Measurements from ENCODE around the gene PIP5K1C. TPM values are rescaled to one million over a fixed set of nuclear protein-coding genes. Genes with fewer than 3 reads are reported as not detected.

Gene PIP5K1C
- total RNA-seq, 1 experiment from 2014 or later: 24.5 TPM

DNA sequence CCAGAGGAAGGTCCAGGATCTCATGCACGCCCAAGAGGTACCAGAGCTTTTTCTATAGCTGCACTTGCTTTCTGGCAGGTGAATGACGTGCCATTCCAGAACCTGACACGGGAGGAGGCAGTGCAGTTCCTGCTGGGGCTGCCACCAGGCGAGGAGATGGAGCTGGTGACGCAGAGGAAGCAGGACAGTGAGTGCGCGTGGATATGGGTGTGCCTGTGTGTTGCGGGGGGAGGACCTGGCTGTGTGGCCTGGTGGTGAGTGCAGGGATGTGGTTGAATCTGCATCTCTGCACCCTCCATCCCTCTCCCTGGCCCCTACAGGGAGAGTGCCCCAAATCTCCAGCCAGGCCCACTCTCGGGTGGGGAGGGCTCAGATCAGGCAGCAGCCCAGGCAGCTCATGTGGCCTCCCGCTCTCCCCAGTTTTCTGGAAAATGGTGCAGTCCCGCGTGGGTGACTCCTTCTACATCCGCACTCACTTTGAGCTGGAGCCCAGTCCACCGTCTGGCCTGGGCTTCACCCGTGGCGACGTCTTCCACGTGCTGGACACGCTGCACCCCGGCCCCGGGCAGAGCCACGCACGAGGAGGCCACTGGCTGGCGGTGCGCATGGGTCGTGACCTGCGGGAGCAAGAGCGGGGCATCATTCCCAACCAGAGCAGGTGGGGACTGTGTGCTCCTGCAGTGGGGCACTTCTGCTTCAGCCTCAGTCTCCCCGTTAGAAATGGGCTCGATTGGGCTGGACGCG is 38.4 kb upstream of the PIP5K1C start:
- Mint-ChIP-seq H3K9me3 (ENCODE audit: unreplicated experiment) (no peaks in the 10 kb centered on the region), H3K4me1 (ENCODE audit: low read depth, unreplicated experiment) (no peaks in the 10 kb centered on the region), H3K27ac (ENCODE audit: unreplicated experiment) (no peak overlapping the region), H3K36me3 (ENCODE audit: insufficient read depth, unreplicated experiment) (peaks cover 20% of the 10 kb centered on the region), H3K27me3 (ENCODE audit: insufficient read depth, unreplicated experiment) (no peaks in the 10 kb centered on the region), H3K4me3 (ENCODE audit: unreplicated experiment) (no peak overlapping the region)
- no peak for DNase-seq
- Histone ChIP-seq H3K4me3 (ENCODE audit: low read depth, low read length) (no peak overlapping the region), H3K36me3 (ENCODE audit: control insufficient read depth, insufficient read depth, low read length) (peaks cover 4% of the 10 kb centered on the region), H3K27me3 (replicated peaks; ENCODE audit: control insufficient read depth, insufficient read depth, low read length) (no peaks in the 10 kb centered on the region), H3K9me3 (no peaks in the 10 kb centered on the region), H3K4me1 (no peaks in the 10 kb centered on the region)
- intact Hi-C loops (cut with micrococcal nuclease; ENCODE audit: unreplicated experiment): no loop called here
- no peak for TF ChIP-seq CTCF (IDR thresholded peaks at IDR 0.05; ENCODE audit: insufficient read depth in 1 of 2, low read depth in 1 of 2, low read length in 1 of 2, severe bottlenecking in 1 of 2, unreplicated experiment in 1 of 2)
- no TSS peak for BruUV-seq (replicated peaks)
- ChIA-PET POLR2A (no interaction called here), CTCF (no interaction called here)

GRCh38 chr19:3737487-3738205 is 37.4 kb upstream of the PIP5K1C start:
- no peak for TF ChIP-seq CTCF (IDR thresholded peaks at IDR 0.05; ENCODE audit: insufficient read depth in 1 of 2, low read depth in 1 of 2, low read length in 1 of 2, severe bottlenecking in 1 of 2, unreplicated experiment in 1 of 2)
- Histone ChIP-seq H3K36me3 (ENCODE audit: control insufficient read depth, insufficient read depth, low read length) (peaks cover 5% of the 10 kb centered on the region), H3K4me3 (ENCODE audit: low read depth, low read length) (no peak overlapping the region), H3K27me3 (replicated peaks; ENCODE audit: control insufficient read depth, insufficient read depth, low read length) (no peaks in the 10 kb centered on the region), H3K9me3 (no peaks in the 10 kb centered on the region), H3K4me1 (no peaks in the 10 kb centered on the region)
- no peak overlapping the region for H3K4me3 Mint-ChIP-seq (ENCODE audit: unreplicated experiment)
- intact Hi-C loops (cut with micrococcal nuclease; ENCODE audit: unreplicated experiment): no loop called here
- no peak for DNase-seq
- H3K27ac Mint-ChIP-seq (ENCODE audit: unreplicated experiment): no peak overlapping the region
- no peaks in the 10 kb centered on the region for H3K4me1 Mint-ChIP-seq (ENCODE audit: low read depth, unreplicated experiment)
- H3K9me3 Mint-ChIP-seq (ENCODE audit: unreplicated experiment): no peaks in the 10 kb centered on the region
- H3K27me3 Mint-ChIP-seq (ENCODE audit: insufficient read depth, unreplicated experiment): no peaks in the 10 kb centered on the region
- peaks cover 20% of the 10 kb centered on the region for H3K36me3 Mint-ChIP-seq (ENCODE audit: insufficient read depth, unreplicated experiment)
- BruUV-seq (replicated peaks): no TSS peak
- CTCF ChIA-PET: no interaction called here
- POLR2A ChIA-PET: no interaction called here

- Mint-ChIP-seq H3K4me1 (ENCODE audit: low read depth, unreplicated experiment) (no peaks in the 10 kb centered on the region), H3K27ac (ENCODE audit: unreplicated experiment) (no peak overlapping the region), H3K27me3 (ENCODE audit: insufficient read depth, unreplicated experiment) (no peaks in the 10 kb centered on the region), H3K4me3 (ENCODE audit: unreplicated experiment) (no peak overlapping the region), H3K36me3 (ENCODE audit: insufficient read depth, unreplicated experiment) (peaks cover 32% of the 10 kb centered on the region), H3K9me3 (ENCODE audit: unreplicated experiment) (no peaks in the 10 kb centered on the region)
- Histone ChIP-seq H3K4me3 (ENCODE audit: low read depth, low read length) (no peak overlapping the region), H3K4me1 (no peaks in the 10 kb centered on the region), H3K27me3 (replicated peaks; ENCODE audit: control insufficient read depth, insufficient read depth, low read length) (no peaks in the 10 kb centered on the region), H3K9me3 (no peaks in the 10 kb centered on the region), H3K36me3 (ENCODE audit: control insufficient read depth, insufficient read depth, low read length) (peaks cover 6% of the 10 kb centered on the region)
- BruUV-seq (replicated peaks): no TSS peak
- TF ChIP-seq CTCF (IDR thresholded peaks at IDR 0.05; ENCODE audit: insufficient read depth in 1 of 2, low read depth in 1 of 2, low read length in 1 of 2, severe bottlenecking in 1 of 2, unreplicated experiment in 1 of 2): no peak
- DNase-seq: no peak
- POLR2A ChIA-PET: no interaction called here
- intact Hi-C loops (cut with micrococcal nuclease; ENCODE audit: unreplicated experiment): no loop called here
- CTCF ChIA-PET: no interaction called here
Observed at GRCh38 chr19:3736106-3736724, 35.9 kb upstream of the PIP5K1C start.
